Ramos (cell line): ENCODE measurements around the gene CHMP1A.
"Not testable (repeated sequence)": the region's sequence is repeated elsewhere in the genome, so short reads cannot be mapped to it uniquely, and the experiment has no call there.

Experiments
- in situ Hi-C: fragments of 300-500 bp; cut with MboI; formaldehyde crosslinking; loops from one replicate; pipeline ENCODE4 v1.14.3; 2022; ENCODE audit warnings: low sequenced_read_pairs; ENCODE audit not compliant: unreplicated experiment

Gene CHMP1A

DNA sequence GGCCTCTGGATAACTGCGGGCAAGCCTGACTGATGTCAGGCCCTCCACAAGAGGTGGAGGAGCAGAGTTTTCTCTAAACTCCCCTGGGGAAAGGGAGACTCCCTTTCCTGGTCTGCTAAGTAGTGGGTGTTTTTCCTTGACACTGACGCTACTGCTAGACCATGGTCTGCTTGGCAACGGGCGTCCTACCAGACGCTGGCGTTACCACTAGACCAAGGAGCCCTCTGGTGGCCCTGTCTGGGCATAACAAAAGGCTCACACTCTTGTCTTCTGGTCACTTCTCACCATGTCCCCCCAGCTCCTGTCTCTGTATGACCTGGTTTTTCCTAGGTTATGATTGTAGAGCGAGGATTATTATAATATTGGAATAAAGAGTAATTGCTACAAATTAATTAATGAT lies 9.5 kb upstream of the CHMP1A start:
- in situ Hi-C loops = not testable (repeated sequence)

DNA sequence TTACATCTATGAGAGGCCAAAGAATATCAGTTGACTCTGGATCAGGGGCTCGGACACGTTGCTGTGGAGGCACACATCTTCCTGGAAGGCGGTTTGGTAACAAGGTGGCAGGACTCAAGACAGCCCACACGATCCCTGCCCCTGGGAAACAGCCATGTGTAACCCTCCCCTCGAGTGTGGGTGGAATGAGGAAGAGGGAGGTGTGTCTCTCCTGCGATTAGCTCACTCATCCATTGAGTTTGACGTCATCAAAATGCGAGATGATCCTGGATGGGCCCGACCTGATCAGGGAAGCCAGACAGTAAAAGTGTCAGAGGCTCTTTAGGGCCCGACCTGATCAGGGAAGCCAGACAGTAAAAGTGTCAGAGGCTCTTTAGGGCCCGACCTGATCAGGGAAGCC lies 6.7 kb upstream of the CHMP1A start:
- in situ Hi-C loops = not testable (repeated sequence)

DNA sequence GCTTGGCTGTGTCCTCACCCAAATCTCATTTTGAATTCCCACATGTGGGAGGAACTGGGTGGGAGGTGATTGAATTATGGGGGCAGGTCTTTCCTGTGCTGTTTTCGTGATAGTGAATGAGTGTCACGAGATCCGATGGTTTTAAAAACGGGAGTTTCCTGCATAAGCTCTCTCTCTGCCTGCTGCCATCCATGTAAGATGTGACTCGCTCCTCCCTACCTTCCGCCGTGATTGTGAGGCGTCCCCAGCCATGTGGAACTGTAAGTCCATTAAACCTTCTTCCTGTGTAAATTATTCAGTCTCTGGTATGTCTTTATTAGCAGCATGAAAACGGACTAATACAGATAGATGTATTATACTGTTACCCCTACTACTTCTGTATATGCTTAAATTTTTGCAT lies 3.7 kb upstream of the CHMP1A start:
- in situ Hi-C loops = no loop called here

- in situ Hi-C loops = no loop called here
Measured at GRCh38 chr16:89660146-89660545, 2.6 kb upstream of the CHMP1A start.

- in situ Hi-C loops = no loop called here
Measured at GRCh38 chr16:89658221-89658879, 842 bp upstream of the CHMP1A start.

DNA sequence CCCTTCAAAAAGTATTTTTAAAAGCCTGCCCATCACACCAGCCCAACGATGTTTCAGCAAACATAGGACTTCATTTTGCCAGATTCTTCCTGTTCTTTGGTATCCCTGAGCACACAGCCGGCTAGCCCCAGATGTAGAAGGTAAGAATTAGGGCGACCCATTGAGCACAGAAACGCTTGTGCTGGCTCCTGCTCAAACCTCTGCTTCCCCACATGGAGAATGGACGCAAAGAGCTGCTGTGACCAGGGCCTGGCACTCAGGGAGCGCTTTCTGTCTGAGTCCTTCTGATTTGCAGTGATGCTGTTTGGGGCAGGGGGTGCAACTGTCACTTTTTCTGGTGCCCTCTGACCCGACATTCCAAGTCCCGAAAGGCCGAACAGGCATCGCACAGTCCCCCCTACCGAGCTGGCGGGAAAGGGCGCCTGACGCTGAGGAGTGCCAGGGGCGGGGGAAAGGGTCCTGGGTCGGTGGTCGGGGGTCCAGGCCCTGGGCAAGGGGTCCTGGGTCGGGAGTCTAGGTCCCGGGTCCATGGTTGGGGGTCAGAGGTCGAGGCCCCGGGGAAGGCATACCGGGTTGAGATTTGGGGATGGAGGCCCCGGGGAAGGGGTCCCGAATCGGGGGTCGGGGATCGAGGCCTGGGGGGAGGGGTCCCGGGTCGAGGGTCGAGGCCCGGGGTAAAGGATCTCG lies 930 bp downstream of the CHMP1A start:
- in situ Hi-C loops = no loop called here

DNA sequence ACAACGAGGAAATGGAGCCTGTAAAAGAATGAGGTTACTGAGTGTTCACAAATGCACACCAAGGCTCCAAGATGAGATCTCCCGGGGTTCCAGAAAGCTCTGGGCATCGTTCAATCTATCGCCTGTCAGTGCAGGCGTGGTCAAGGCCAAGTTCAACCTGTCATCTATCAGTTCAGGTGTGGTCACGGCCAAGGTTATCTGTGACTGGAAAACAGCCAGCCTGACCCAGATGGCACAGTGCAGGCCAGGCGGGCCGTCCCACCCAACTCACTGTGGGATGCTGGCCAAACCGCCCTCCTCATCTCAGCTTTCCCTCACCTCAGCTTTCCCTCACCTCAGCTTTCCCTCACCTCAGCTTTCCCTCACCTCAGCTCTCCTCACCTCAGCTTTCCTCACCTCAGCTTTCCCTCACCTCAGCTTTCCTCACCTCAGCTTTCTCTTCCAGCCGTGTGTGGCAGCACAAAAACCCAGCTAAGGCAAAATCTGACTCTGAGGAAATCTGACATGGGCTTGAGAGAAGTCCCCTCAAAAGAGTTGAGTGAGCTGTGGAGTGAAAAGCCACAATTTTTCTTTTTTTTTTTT lies 2.4 kb downstream of the CHMP1A start:
- in situ Hi-C loops = no loop called here

GRCh38 chr16:89653656-89654295 lies 3.7 kb downstream of the CHMP1A start:
- in situ Hi-C loops = no loop called here

DNA sequence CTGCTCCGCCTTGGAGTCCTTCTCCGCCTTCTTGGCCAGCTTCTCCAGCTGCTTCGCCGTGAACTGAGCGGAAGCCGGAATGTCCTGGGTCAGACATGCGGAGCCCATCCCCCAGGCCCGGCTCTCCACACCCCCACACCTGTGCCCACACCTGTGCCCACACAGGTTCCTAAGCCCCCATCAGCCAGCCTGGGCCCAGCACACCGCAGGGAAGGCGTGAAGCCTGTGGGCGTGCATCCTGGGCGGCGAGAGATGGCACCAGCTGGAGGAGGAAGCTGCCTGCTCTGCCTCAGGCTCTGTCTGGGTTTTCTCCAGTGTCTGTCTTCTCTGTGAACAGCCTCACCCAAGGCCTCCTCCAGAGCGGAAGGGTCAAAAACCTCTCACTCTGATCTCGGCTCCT lies 5.9 kb downstream of the CHMP1A start:
- in situ Hi-C loops = no loop called here

- in situ Hi-C loops = no loop called here
Measured at GRCh38 chr16:89646906-89647305, 10.6 kb downstream of the CHMP1A start.

DNA sequence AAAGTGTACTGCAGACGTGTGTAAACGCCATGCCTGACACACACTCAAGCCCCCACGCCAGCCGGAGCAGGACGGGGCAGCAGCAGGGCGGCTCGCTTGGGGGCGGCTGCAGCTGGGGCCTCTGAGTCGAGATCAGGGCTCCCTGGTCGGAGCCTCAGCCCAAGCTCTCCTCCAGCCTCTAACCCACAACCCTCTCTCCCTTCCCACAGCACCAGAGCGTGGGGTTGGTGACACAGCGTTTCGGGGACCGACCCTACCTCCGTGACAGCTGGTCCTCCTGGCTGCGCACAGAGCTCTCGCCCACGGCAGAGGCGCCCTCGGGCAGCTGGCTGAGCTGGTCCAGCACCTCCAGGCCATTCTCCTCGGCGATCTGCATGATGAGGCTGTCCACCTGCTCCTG lies 11.2 kb downstream of the CHMP1A start:
- in situ Hi-C loops = no loop called here

GRCh38 chr16:89645122-89645521 lies 12.4 kb downstream of the CHMP1A start:
- in situ Hi-C loops = no loop called here

GRCh38 chr16:89643769-89644300 lies 13.7 kb downstream of the CHMP1A start:
- in situ Hi-C loops = no loop called here

DNA sequence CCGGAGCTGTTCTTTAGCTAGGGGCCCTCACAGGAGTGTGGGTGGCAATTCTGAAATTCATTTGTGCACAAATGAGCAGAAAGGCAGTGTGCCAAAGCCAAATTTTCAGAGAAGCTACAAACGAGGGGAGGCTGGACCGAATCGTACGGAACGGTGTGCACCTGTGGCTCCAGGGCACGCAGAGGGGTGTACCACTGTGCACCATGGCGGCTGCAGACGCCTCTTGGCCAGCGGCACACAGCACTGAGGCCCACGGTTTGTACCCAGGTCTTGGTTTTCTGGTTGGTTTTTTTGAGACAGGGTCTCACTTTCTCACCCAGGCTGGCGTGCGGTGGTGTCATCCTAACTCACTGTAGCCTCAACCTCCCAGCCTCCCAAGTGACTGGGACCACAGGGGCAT lies 14.9 kb downstream of the CHMP1A start:
- in situ Hi-C loops = no loop called here

DNA sequence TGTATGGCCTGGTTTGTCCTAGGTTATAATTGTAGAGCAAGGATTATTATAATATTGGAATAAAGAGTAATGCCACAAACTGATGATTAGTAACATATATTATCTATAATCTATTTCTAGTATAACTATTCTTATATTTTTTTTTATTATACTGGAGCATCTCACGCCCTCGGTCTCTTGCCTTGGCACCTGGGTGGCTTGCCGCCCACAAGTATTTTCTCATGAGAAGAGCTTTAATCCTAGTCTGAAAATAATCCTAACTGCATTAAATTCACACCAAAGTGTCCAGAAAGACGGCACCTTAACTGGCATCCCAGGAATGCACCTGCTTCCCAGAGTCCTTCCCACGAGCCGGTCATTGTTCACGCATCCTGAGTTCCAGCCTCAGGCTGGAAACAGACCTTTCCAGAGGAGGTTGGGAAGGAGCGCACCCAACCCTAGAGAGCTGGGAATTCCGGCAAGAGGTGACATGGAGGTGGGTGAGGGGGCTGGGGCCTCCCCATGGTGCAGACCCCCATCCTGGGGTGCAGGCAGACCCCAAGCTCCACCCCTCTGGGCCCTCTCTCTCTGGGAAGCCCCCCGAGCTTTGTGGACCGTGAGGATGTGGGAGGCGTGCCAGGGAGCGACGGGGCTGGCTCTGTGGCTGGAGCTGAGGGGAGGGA lies 15.9 kb downstream of the CHMP1A start:
- in situ Hi-C loops = no loop called here

GRCh38 chr16:89639385-89639784 lies 18.1 kb downstream of the CHMP1A start:
- in situ Hi-C loops = no loop called here

DNA sequence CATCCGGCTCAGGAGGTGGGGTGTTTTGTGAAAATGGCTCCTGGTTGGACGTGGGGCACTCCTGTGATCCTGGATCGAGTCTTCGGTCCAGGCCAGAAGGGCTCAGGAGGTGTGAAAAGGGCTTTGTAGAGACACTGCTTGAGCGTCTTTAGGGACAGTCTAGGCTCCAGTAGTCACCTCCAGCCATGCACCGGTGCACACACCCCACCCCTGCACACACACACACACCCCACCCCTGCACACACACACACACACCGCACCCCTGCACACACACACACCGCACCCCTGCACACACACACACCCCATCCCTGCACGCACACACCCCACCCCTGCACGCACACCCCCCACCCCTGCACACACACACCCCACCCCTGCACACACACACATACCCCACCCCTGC lies 19.1 kb downstream of the CHMP1A start:
- in situ Hi-C loops = no loop called here

- in situ Hi-C loops = no loop called here
Measured at GRCh38 chr16:89637379-89637778, 20.1 kb downstream of the CHMP1A start.

DNA sequence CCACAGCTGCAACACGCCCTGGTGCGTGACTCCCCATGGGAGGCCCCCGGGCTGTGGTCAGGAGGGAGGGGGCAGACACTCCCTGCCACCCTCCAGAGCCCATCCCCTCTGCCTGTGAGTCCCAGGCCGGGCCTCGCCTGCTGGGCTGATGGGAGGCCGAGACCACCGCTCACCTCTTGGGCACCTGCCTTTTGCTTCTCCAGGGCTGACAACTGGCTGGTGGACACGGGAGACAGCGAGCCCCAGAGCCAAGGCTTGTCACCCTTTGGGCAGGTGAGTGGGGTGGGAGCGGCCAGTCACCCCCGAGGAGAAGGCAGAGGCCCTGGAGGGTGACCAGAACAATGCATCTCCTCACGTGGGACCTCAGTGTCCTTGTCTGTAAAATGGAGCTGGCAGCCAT lies 20.8 kb downstream of the CHMP1A start:
- in situ Hi-C loops = no loop called here
